ENCODE results near the gene CEP41. TPM values are rescaled to one million over a fixed set of nuclear protein-coding genes. Genes with fewer than 3 reads are reported as not detected.

Gene CEP41
- total and polyA plus RNA-seq, 7 donors, result 1.2 to 11.9 (median 7.2) TPM

GRCh38 chr7:130400120-130400572 is 40.7 kb downstream of the CEP41 start:
- H3K27ac ChIP-seq, result no peak overlapping the region
- TF ChIP-seq POLR2A (IDR thresholded peaks at IDR 0.05) (no peak), EP300 (IDR thresholded peaks at IDR 0.05) (no peak), CTCF (IDR thresholded peaks at IDR 0.05) (no peak)
- no peaks in the 10 kb centered on the region for H3K27me3 ChIP-seq
- DNase-seq, result no peak
- 77 to 88% methylated on average over 4 of the region's 4 CpGs for WGBS, 2 donors
- H3K36me3 ChIP-seq, result peaks cover 0 to 16% (median 3%) of the 10 kb centered on the region in 4 donors
- H3K4me3 ChIP-seq, result no peak overlapping the region
- peaks cover 0 to 34% (median 22%) of the 10 kb centered on the region in 4 donors for H3K4me1 ChIP-seq
- intact Hi-C loops (cut with DNase I), result no loop called here
- no peaks in the 10 kb centered on the region for H3K9me3 ChIP-seq

GRCh38 chr7:130398526-130399090 is 42.2 kb downstream of the CEP41 start:
- Histone ChIP-seq H3K4me1 (peaks cover 0 to 42% (median 22%) of the 10 kb centered on the region in 4 donors), H3K27me3 (no peaks in the 10 kb centered on the region), H3K36me3 (peaks cover 0 to 13% (median 3%) of the 10 kb centered on the region in 4 donors), H3K4me3 (no peak overlapping the region), H3K27ac (no peak overlapping the region), H3K9me3 (no peaks in the 10 kb centered on the region)
- TF ChIP-seq POLR2A (IDR thresholded peaks at IDR 0.05) (no peak), CTCF (IDR thresholded peaks at IDR 0.05) (no peak), POLR2AphosphoS5 (IDR thresholded peaks at IDR 0.05) (no peak), EP300 (IDR thresholded peaks at IDR 0.05) (no peak)
- 75 to 89% methylated on average over 8 of the region's 8 CpGs for WGBS, 2 donors
- DNase-seq, result no peak
- intact Hi-C loops (cut with DNase I), result no loop called here

DNA sequence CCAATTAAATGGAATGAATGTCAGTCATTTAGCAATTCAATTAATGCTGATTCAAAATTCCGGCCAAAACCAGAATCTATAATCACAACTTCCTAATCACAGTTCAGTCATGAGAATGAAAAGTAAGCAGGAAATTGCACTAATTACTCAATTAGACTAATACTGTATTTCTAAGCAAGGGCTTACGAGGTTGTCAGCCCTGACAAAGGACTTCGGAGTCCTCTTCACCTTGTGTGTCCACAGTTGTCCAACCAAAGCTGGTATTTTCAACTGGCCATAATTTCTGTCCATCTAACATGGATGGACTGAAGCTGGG is 43.1 kb downstream of the CEP41 start:
- Histone ChIP-seq H3K27me3 (no peaks in the 10 kb centered on the region), H3K4me3 (no peak overlapping the region), H3K9me3 (no peaks in the 10 kb centered on the region), H3K36me3 (peaks cover 0 to 5% (median 2%) of the 10 kb centered on the region in 4 donors), H3K27ac (peak overlapping the region in 1 of 4 donors; percentile 69), H3K4me1 (peaks cover 0 to 51% (median 29%) of the 10 kb centered on the region in 4 donors)
- TF ChIP-seq POLR2A (IDR thresholded peaks at IDR 0.05), result no peak
- no peak for TF ChIP-seq POLR2AphosphoS5 (IDR thresholded peaks at IDR 0.05)
- no peak for TF ChIP-seq EP300 (IDR thresholded peaks at IDR 0.05)
- no peak for TF ChIP-seq CTCF (IDR thresholded peaks at IDR 0.05)
- intact Hi-C loops (cut with DNase I), result no loop called here
- no peak for DNase-seq
- WGBS, 2 donors, result 88 to 94% methylated on average over 3 of the region's 3 CpGs

GRCh38 chr7:130397051-130397757 is 43.6 kb downstream of the CEP41 start:
- Histone ChIP-seq H3K27me3 (no peaks in the 10 kb centered on the region), H3K27ac (peak overlapping the region in 3 of 4 donors; percentile 5 to 69 (median 60)), H3K36me3 (peaks cover 0 to under 1% (median 0%) of the 10 kb centered on the region in 4 donors), H3K9me3 (no peaks in the 10 kb centered on the region), H3K4me1 (peaks cover 0 to 56% (median 31%) of the 10 kb centered on the region in 4 donors), H3K4me3 (peak overlapping the region in 2 of 4 donors; percentile 11 to 14)
- no peak for DNase-seq
- intact Hi-C loops (cut with DNase I), result no loop called here
- TF ChIP-seq EP300 (IDR thresholded peaks at IDR 0.05) (no peak), CTCF (IDR thresholded peaks at IDR 0.05) (no peak), POLR2AphosphoS5 (IDR thresholded peaks at IDR 0.05) (no peak), POLR2A (IDR thresholded peaks at IDR 0.05) (no peak)
- 78 to 83% methylated on average over 7 of the region's 7 CpGs for WGBS, 2 donors

All from sigmoid colon (tissue), 7 donors.